HG03520 (cell line): ENCODE data around the gene PSMD11.

Experiments
- ATAC-seq: cut with Tn5 transposase; IDR thresholded peaks from one replicate; pipeline ENCODE4 v1.9.1; 2021; ENCODE audit warnings: mild to moderate bottlenecking, moderate library complexity; ENCODE audit not compliant: unreplicated experiment

Gene PSMD11

DNA sequence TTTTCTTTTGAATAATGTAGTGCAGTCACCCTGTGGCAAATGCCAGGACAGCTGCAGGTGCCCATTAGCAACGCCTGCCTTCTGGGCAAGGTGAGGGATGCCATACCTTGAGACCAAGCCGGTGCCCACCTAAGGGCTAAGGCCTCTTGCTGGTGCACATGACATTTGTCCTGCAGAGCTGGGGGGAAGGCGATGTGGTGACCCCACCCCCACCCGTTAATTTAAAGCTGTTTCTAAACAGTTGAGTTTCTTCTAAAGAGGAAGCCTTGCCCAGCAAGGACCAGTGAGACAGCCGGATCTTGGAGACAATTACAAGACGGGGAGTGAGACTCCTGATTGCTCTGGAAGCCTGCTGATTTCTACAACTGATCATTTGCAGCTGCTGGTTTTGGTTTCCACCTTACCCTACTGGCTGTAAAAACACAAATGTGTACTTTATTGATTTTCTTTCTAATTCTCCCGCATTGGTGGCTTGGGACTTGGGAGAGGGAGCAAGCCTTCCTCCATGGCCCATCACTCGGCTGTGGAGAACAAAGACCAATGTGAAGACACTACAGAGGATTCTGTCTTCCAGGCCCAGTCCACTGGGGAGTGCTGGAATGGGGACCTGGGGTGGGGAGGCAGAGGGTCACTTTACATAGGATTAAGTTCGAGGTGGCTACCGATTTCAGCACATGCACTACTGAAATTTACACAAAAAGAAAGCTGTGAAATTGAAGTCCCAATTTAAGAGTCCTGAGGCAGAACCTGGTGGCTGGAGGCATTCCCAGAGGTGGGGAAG, 45.2 kb downstream of the PSMD11 start:
- ATAC-seq, result no peak

DNA sequence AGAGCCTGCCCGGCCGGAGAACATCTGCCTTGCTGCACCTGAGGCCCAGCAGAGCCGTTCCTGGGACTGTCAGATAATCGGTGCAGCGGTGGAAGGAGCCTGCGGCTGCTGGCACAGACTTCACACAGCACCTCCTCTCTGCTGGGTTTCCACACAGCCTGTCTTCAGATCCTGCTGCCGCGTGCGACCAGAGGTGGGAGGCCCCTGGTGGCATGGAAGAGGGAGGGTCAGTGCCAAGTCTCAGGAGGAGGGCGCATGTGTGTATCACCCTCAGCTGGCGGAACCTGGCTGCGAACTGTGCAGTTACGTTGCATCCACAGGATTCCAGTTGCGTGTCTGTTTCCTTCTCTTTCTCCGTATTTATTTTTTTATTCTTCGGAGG, 45.8 kb downstream of the PSMD11 start:
- no peak for ATAC-seq

DNA sequence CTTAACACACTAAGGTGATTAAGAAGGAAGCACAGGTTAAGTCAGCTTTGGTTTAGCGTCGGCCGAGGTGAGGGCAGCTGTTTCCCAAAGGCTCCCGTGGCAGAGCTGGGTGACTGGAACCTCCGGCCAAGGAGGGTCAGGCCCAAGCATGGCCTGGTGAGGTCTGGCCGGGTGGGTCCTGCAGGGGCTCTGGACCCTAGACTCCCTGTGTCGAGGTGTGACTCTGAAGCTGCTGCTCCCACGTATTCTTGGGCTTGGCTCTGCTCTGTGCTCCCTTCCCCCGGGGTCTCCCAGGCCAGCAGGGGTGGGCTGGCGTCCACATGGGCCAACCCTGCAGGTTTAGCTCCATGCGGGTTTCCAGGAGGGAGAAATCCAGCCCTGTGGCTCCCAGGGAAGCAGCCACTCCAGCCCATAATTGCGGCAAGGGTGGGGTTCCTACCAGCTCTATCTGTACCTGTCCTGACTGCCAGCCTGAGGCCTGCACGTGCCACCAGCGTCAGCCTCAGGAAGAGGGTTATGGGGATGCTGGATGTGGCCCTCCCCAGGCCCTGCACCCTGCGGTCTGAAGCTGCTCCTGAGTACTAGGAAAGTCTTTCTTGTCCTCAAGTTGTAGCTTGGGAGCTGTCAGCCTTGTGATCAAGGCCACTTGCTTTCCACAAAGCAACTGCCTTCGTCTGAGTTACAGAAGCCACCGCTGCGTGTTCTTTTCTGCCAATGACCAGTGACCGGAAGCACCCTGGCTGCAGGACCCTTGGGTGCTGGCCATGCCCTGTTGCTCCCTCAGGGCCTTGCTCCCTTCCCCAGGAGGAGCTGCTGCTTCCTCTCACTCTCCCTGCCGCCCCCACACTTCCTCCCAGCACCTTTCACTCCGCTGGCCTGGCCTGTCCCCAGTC, 47.3 kb downstream of the PSMD11 start:
- ATAC-seq, result no peak

DNA sequence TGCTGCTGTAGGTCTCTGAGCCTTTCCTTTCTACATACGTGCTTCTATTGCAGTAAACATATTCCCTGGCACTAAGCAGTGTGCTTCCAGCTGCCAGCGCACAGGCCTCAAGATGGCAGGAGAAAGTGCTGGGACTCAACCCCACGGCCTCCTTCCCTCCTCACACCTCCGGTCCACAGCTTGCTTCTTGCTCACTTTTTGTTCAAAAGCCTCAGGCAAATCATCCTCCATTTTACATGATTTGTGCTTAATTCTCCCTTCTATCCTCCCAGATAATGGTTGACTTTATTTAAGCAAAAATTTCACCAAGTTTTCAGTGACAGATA, 47.9 kb downstream of the PSMD11 start:
- no peak for ATAC-seq

DNA sequence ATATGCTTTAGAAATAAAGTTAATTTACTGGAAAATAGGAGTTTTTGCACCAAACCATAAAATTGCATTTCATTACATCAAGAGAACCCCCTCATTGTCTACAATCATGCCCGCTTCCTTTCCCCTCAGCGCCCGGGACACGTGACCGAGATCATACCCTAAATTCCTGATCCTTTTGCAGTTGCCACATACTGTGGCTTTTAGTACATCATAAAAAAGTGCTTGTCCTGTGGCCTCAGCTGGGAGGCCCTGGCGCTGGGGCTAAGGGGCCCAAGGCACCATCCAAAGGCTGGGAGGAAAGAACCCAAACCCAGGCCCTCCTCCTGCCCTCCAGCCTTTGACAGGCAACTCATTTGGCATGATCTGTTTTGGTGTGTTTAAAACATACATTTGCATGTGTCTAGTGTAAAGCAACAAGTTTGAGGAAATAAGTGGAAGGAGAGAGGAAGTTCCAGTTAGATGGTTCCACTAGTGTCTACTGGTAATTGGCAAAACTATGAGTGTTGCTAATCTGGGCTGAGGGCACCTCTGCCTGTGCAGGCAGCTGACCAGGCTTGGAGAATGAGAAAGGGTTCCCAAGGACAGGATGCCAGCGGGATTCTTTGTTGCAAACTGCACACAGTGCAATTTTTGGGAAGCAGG, 48.5 kb downstream of the PSMD11 start:
- no peak for ATAC-seq

DNA sequence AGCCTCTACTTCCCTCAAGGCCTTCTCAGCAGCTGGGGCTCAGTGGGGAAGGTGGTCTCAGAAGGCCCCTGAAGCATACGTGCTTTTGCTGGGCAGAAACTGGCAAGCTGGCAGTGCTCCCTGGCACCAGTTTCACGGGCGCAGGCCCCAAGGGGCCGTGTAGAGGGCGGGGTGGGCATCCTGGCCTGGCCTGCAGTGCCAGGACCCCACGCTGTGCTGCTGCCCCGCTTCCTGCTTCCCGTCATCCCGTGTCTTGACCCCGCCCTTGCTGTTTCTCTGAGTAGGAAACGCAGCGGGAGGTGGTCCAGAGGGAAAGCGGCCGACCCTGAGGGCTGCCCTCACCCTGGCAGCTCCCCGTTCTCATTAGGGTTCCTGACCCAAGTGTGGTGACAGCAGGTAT, 49.3 kb downstream of the PSMD11 start:
- no peak for ATAC-seq

DNA sequence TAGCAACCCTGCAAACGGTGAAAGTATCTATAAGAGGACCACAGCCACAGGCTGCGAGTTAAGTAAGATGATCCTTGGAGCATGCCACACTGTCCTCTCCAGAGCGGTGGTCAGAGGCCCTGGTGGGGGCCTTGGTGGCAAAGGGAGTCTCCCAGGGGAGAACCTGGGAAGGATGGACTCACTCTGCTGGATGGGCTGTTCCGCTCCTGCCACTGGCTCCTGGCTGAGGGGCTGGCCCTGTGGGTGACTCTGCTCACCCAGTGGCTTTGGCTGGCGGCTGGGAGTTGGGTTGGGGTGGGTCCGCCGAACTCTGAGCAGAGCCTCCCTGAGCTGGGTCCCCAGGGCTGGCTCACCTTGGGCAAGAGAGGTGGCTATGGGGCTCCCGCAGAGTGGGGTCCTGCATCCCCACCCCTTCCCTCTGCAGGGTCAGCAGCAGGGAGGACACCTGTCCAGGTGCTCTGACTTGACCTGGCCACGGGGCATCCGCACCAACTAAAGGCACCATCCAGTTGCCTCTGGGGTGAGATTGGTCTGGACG, 49.7 kb downstream of the PSMD11 start:
- ATAC-seq, result no peak

DNA sequence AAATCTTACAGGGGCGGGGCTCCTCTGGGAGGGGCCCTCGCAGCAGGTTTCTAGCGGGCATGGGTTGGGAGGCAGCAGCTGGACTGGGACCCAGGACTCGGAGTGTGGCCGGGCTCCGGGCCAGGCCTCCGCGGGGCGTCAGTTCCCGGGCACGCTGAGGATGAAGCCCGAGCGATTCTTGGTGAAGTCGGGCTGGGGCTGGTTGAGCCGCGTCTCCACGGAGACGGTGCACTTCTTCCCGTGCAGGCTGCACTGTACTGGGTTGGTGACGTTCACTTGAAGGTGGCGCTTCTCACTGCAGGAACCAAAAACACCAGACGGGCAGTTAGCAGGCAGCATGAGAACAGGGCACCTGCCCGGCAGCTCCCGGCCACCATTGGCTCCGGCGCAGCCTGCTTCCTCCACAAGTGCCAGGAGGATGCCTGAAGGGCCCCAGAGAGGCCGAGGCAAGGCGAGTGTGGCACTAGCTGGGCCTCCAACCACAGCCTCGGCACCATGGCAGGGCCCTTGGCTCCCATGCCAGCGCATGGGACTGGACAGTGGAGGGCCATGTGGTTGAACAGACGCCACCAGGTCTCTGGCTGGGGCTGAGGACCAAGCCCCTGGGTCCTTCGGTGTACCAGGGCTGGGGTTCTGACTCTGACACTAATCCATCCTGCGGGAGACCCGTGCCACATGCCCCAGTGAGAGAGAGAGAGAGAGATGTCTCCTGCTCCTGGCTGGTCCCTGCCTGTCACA, 50.5 kb downstream of the PSMD11 start:
- ATAC-seq, result no peak

DNA sequence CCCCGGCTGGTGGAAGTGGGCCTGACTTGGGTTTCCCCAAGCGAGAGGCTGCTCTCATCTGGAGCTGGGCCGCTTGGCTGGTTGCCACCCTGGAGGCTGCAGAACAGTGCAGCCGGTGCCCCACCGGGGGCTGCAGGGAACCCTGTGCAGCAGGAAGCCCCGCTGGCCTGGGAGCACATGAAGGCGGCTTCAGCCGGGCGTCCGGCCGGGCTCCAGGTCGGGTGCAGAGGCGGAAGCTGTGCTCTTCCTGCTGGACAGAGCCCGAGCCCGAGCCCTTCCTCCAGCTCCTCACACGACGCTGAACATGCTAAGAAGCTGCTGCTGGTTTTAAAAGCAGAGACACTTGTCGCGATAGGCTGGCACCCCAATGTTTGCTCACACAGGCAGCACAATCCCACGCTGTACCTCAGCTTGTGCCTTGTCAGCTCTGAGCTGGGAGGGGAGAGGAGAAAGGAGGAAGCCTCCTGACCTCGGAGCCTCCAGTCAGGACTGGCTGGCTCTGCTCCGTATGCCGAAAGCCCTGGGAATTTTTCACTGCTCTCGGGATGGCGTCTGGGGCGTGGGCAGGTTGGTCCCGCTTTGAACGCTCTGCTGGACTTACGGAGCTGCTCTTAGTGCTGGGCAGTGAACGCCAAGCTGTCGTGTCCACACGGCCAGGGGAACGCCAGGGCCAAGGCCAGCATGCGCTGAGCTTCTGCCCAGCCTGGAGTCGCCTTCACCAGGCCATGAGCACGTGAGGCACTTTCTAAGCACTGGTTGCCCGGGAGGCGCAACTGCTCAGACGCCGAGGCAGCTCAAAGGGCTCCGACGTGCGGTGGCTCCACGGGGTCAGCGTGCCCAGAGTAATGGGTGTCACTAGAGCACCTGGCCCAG, 51.3 kb downstream of the PSMD11 start:
- no peak for ATAC-seq

DNA sequence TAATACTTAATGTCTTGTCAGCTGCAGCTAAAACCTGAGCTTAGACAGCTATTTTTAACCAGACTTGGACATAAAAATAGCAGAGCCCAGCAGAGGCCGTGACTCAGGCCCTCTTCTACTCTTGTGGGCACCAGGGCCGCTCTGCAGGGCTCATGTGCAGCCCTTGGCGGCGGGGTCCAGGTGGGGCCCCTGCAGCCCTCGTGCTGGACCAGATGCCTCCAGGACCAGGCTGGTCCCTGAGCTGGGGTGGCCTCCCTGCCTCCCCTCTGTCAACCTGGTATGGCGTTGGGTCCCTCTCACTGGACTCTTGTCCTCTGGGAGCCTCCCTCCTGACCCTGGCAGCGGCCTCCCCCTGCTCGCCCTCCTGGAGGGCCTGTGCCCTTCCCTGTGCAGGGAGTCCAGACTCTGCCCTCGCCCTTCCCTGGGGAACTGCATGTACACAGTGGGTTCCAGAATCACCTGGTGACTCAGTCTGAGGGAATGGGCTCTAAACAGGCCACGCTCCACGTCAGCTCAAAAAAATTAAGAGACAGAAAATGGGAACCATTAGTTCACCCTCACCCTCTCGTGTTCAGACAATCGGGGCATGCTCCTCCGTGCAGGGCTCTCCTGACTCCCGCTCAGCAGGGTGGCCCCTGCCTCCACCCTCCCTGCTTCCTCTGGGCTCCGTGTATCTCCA, 52.2 kb downstream of the PSMD11 start:
- no peak for ATAC-seq

DNA sequence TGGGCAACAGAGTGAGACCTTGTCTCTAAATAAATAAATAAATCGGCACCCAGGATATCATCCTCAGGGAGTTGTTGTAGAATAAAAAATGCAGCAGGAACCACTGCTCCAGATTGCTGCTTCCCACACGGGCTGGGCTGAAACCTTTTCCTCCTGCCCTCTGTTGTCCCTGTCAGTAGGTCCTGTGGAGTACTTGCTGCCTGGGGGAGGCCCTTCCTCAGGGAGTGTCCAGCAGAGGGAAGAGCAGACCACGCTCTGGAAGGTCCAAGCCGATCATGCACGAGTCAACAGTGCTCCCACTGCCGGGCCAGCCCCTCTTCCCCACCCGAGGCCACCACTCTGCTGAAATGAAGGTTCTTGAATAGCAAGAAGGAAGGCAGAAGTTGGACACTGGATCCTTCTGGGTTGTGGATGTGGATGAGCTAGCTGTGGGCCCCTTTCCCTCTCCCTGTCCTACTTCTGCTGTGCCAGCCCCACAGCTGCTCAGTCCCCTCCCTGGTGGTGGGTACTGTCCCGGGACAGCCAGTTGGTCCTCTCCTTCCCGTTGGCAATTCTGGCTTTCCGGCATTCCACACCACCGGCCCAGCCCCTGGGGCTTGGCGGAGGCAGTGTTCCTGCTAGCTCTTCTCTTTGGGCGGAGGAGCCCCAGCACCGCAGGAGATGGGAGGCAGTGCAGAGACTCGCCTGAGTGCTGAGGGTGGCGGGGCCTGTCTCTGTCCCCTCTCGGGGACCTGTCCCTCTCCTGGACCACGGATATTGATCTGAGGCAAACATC, 53.3 kb downstream of the PSMD11 start:
- ATAC-seq, result no peak

DNA sequence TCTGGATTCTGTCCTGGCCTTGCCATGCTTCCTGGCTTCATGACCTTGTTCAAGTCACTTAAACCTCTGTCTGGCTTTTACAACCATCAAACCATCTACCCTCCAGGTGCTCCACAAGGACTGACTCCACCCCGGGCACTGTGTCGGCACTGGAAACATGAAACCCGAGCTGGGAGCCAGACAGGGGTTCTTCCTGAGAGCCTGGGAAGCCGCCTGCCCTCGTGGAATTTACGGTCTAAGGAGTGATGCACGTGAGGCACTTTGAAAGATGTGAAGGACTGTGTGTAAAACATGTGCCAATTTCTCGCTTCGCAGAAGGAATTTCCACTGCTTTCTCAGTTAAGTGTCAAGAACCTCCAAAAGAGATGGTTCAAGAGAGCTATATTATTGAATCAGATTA, 54.1 kb downstream of the PSMD11 start:
- no peak for ATAC-seq

DNA sequence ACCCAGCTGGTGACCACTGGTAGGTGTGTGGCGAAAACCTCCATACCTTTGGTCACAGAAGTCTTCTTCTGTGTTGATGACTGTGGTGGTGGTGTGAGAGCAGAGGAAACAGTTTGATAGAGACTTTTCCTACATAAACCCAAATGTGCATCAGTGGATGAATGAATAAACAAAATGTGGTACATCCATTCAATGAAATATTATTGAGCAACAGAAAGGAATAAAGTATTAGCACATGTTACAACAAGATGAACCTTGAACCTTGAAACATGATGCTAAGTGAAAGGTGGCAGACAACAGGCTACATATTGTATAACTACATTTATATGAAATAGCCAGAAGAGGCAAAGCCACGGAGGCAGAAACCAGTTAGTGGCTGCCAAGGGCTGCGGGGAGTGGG, 57.7 kb downstream of the PSMD11 start:
- ATAC-seq, result no peak

DNA sequence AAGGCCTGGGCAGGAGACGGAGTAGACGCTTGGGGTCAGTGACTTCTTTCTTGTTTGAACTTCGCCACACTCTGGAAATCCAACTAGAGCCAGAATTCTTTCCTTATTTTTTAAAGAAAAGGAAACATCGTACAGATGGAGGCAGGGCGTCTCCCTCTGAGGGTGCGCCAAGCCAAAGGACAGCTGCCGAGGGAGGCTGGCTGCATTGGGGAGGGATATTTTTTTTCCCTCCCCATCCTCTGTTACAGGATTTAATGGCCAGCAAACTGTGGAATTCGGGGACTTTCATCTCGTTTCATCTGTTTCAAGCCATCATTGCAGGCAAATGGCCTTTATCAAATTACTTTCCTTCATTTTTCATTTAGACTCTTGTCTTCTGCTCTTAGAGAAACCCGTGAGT, 58.4 kb downstream of the PSMD11 start:
- no peak for ATAC-seq

DNA sequence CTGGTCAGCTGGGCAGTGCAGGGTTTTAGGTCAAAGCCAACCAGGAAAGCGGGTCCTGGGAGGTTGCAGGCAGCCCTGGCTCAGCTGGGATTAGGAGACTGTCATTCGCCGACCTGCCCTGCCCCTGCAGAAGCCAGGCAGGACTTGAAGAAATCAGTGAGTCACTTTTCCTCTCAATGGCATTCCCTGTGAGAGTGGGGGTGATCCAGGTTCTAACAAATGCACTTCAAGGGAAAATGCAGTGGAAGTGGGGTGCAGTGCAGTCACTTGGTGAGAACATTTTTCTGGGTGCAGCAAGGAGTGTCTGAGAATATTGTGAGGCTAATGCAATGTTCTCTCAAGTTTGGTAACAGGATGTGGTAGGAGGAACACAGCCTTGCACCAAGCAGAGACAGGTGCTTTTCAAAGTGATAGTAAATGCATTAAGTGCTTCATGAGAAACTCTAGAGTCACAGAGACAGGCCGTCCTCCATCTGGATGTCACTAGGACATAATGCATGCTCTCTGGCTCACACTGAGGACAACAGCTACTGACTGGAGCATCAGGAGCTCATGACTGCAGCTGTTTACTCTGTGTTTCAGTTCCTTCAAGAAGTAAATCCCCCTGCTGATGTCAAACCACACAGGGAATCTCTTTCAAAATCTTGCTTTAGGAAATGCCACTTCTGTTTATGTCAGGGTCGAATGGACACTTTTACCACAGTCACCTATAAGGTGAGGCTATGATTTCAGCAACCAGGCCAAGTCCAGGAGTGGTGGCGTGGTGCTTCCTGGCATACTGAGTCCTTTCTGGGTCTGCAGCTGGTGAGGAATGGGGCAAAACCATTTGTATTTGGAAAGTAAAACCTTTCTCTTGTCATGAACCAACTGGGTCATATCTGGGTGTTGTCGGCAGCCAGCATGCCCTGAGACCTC, 59.2 kb downstream of the PSMD11 start:
- peak; percentile 93 for ATAC-seq

DNA sequence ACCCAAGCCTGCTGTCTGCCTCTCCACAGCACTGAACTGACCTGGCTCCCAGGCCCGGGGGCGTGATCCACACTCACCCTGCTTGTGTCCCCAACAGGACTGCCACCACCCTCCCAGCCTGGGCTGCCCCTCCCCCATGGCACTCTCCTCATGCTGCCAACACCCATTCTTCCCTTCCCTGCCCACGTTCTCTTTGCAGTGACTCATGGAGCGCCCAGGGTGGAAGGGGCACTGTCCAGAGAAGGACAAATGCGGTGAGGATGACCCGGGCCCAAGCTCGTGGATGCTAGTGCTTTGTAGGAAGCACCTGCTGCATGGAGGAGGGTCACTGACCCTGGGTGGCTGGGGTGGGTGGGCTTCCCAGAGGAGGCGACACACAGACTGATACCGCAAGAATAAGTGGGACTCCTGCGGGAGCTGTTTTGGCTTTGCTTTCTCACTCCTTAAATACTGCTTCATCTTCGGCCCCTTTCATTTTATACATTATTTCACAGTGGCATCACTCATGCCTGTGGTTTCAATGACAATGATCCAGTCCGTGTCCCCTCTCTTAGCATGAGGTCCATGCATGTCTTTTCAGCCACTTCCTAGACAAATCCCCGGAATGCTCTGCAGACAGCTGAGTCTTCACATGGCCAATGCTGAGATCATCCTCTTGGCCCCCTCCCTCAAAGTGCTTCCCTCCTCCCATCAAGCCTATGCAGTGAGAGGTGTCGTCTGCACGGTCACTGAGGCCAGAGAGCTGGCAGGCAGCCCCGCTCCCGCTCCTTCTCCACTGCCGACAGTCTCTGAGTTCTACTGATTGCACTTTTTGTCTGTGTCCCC, 60.1 kb downstream of the PSMD11 start:
- ATAC-seq, result no peak

DNA sequence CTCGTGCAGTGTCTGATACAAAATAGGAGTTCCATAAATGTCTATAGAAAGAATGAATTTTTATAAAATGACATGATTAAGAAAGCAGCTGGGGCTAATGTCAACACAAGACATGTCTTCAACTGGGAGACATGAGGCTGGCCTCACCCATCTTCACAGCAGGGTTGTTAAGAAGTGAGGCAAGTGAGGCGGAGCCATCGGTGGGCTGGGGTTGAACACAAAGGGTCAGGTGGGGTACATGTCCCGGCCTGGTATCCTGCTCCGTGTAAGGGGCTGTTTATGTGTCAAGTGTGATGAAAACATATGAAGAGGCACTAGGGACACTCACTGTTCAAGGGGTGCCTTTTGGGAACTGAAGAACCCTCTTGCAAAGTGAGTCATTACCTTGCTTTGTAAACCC, 64.6 kb downstream of the PSMD11 start:
- ATAC-seq, result no peak
